B cell (primary cell): ENCODE measurements around the gene TRIP11. TPM values are rescaled to one million over a fixed set of nuclear protein-coding genes. Genes with fewer than 3 reads are reported as not detected.
A peak's percentile ranks its signal among the peaks of the same experiment; 100 is the strongest.

Experiments used
- ATAC-seq: fragments of 200-7000 bp; cut with Tn5 transposase; one replicate; pipeline ENCODE4 v1.10.0; 2021; ENCODE audit warnings: low read depth, mild to moderate bottlenecking, moderate number of reproducible peaks, moderate library complexity
- CTCF ChIA-PET: fragments of 350-600 bp; sonication (Branson Sonifier 250); formaldehyde crosslinking; loops from one replicate; lab custom pipeline; 2021; ENCODE audit warnings: antibody characterized with exemption, inconsistent platforms; lab: Charles Lee
- POLR2A ChIA-PET: fragments of 350-600 bp; sonication (Branson Sonifier 250); formaldehyde crosslinking; loops from one replicate; lab custom pipeline; 2021; ENCODE audit warnings: antibody characterized with exemption; lab: Charles Lee
- DNase-seq: peaks from one replicate; pipeline ENCODE4 v3.0.0; 2013
- H2AFZ ChIP-seq: 2 replicates; pipeline ENCODE4 v1.6.1; 2012; ENCODE audit warnings: mild to moderate bottlenecking, low read depth, low read length; ENCODE audit not compliant: insufficient read depth, poor library complexity, severe bottlenecking
- H3K27ac ChIP-seq, 2 donors: 1 replicate in 1 of 2; 2 replicates in 1 of 2; pipeline ENCODE4 v1.5.1; 2012 to 2013; ENCODE audit warnings: low read length in 2 of 2, mild to moderate bottlenecking in 2 of 2, moderate library complexity in 1 of 2
- H3K27me3 ChIP-seq, 4 experiments: fragments of 200-600 bp in 1 of 4; sonication (generic) in 1 of 4; replicated peaks in 1 of 4; 1 replicate in 2 of 4; 2 replicates in 2 of 4; pipeline versions ENCODE4 v1.6.1 to v1.7.0; 2013 to 2016; ENCODE audit warnings: low read length in 3 of 4, mild to moderate bottlenecking in 2 of 4, mixed read lengths in 1 of 4, moderate library complexity in 1 of 4; ENCODE audit not compliant: insufficient read depth in 4 of 4, control insufficient read depth in 3 of 4; ENCODE audit errors: control extremely low read depth in 1 of 4
- H3K36me3 ChIP-seq, 2 experiments: replicated peaks in 1 of 2; 1 replicate in 1 of 2; 2 replicates in 1 of 2; pipeline versions ENCODE4 v1.6.1 to v1.7.1; 2013; ENCODE audit warnings: low read length in 1 of 2; ENCODE audit not compliant: insufficient read depth in 2 of 2, control insufficient read depth in 1 of 2; ENCODE audit errors: control extremely low read depth in 1 of 2, extremely low read depth in 1 of 2
- H3K4me1 ChIP-seq, 2 donors: fragments of 200-600 bp in 1 of 2; sonication (generic) in 1 of 2; 1 replicate in 1 of 2; 2 replicates in 1 of 2; pipeline versions ENCODE4 v1.5.1 to v1.6.1; 2013 to 2017; ENCODE audit warnings: low read length in 2 of 2; ENCODE audit not compliant: control insufficient read depth in 2 of 2, insufficient read depth in 2 of 2
- H3K4me2 ChIP-seq: replicated peaks from 2 replicates; pipeline ENCODE3; 2012; ENCODE audit warnings: mild to moderate bottlenecking, low read depth, low read length; ENCODE audit not compliant: poor library complexity, severe bottlenecking
- H3K4me3 ChIP-seq, 5 experiments: fragments of 200-600 bp in 1 of 5; sonication (generic) in 1 of 5; 1 replicate in 3 of 5; 2 replicates in 2 of 5; pipeline versions ENCODE4 v1.5.1 to v1.7.0; 2011 to 2016; ENCODE audit warnings: low read length in 4 of 5, mild to moderate bottlenecking in 4 of 5, low read depth in 2 of 5, control low read depth in 1 of 5, moderate library complexity in 1 of 5; ENCODE audit not compliant: insufficient read depth in 1 of 5; ENCODE audit errors: control extremely low read depth in 1 of 5, extremely low read depth in 1 of 5
- H3K79me2 ChIP-seq: fragments of 200-600 bp; sonication (generic); one replicate; pipeline ENCODE4 v1.6.0; 2016; ENCODE audit warnings: low read length; ENCODE audit not compliant: control insufficient read depth, insufficient read depth
- H3K9ac ChIP-seq: fragments of 200-600 bp; sonication (generic); 2 replicates; pipeline ENCODE4 v1.6.1; 2017; ENCODE audit warnings: mild to moderate bottlenecking, low read length, moderate library complexity
- H3K9me3 ChIP-seq, 3 donors: one replicate each; pipeline versions ENCODE4 v1.6.1 to v1.7.1; 2013; ENCODE audit warnings: low read length in 2 of 3; ENCODE audit not compliant: control insufficient read depth in 2 of 3, insufficient read depth in 1 of 3; ENCODE audit errors: control extremely low read depth in 1 of 3
- H4K20me1 ChIP-seq: 2 replicates; pipeline ENCODE4 v1.6.0; 2012; ENCODE audit warnings: mild to moderate bottlenecking, low read length; ENCODE audit not compliant: insufficient read depth, control insufficient read depth, poor library complexity, severe bottlenecking
- H3K27ac Mint-ChIP-seq: one replicate; pipeline ENCODE4 v1.8.0; 2021; ENCODE audit warnings: mixed read lengths
- H3K27me3 Mint-ChIP-seq: one replicate; pipeline ENCODE4 v1.8.0; 2021; ENCODE audit warnings: mixed read lengths
- H3K4me1 Mint-ChIP-seq: one replicate; pipeline ENCODE4 v1.8.0; 2021; ENCODE audit warnings: mixed read lengths
- H3K4me3 Mint-ChIP-seq: one replicate; pipeline ENCODE4 v1.8.0; 2021; ENCODE audit warnings: mixed read lengths
- H3K9me3 Mint-ChIP-seq: one replicate; pipeline ENCODE4 v1.8.0; 2022; ENCODE audit warnings: mixed read lengths; ENCODE audit not compliant: insufficient read depth
- EZH2 ChIP-seq: IDR thresholded peaks from 2 replicates; pipeline ENCODE4 v1.6.1; 2012; ENCODE audit warnings: borderline replicate concordance, low read depth, mild to moderate bottlenecking, moderate library complexity, low read length; ENCODE audit not compliant: insufficient read depth, poor library complexity, severe bottlenecking
- WGBS: methylation state at CpG from one replicate; pipeline ENCODE4 v1.1.5; 2013; ENCODE audit warnings: missing lambda C conversion rate; ENCODE audit not compliant: insufficient coverage; 5-methylcytosine and 5-hydroxymethylcytosine counted together
- intact Hi-C: fragments of 100-400 bp; cut with micrococcal nuclease; formaldehyde crosslinking; loops from one replicate; pipeline ENCODE4 v1.10.0; 2022
- polyA plus RNA-seq: library from polyadenylated mRNA; depleted of rRNA; stranded (reverse); fragments of >200 nt; gene quantifications from 2 replicates; pipeline ENCODE4 v1.2.3, GENCODE V29; 2012
- total RNA-seq, 2 donors: library from RNA; stranded (reverse); fragments of 120-200 nt in 1 of 2; gene quantifications; 1 replicate in 1 of 2; 2 replicates in 1 of 2; pipeline versions ENCODE4 v1.2.3 to v1.2.4, GENCODE V29; 2013 to 2022
- TF ChIP-seq, protein P1 (sequence below): fragments of 200-600 bp; IDR thresholded peaks from one replicate; pipeline ENCODE4 v1.8.0; 2022; ENCODE audit warnings: antibody characterized with exemption, mild to moderate bottlenecking

The TRIP11 gene
- total and polyA plus RNA-seq, 2 donors (not counting 1 experiment from before 2014, with no cell fraction given), result 6.4 to 62.2 TPM

DNA sequence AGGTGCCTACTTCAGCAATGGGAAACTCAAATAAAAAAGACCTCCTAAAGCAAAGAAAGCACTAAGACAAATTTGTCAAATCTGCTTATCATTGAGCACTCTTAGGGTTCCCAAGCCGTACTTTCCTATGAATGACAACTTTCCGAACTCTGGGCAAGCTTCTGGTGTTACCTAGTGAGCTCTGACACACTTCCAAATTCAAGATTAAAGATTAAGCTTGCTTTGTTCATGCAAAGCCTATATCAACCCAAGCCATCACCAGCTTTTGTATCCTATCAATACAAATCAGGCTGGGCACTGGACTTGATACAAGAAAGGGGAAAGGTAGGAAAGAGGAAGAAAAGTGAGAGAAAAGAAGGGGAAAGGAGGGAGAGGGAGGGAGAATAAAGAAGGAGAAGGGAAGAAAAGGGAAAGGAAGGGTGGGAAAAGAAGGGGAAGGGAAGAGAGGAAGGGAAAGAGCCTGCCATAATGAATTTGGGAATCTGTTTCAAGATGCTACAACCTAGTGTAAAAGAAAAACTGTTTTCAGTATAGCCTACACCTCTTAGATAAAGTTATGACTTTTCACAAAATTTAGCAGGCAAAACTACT, 68.6 kb downstream of the TRIP11 start:
- Mint-ChIP-seq H3K4me3 (no peak overlapping the region), H3K9me3 (no peaks in the 10 kb centered on the region), H3K27me3 (no peaks in the 10 kb centered on the region), H3K27ac (no peak overlapping the region), H3K4me1 (peaks cover 12% of the 10 kb centered on the region)
- no peaks in the 10 kb centered on the region for H3K27me3 ChIP-seq
- H3K9ac ChIP-seq, result no peak overlapping the region
- DNase-seq (no peak), ATAC-seq (no peak)
- 100% methylated on average over 2 of the region's 2 CpGs for WGBS
- no peaks in the 10 kb centered on the region for H4K20me1 ChIP-seq
- intact Hi-C loops, result no loop called here
- H3K9me3 ChIP-seq, result no peaks in the 10 kb centered on the region
- CTCF ChIA-PET, result interaction anchor here (1.2 kb wide), 1 partner anchor 26 kb away, joined by 3 read pairs; no protein-coding TSS in a partner anchor
- no peak overlapping the region for H3K4me3 ChIP-seq
- POLR2A ChIA-PET, result no interaction called here
- H3K27ac ChIP-seq, result no peak overlapping the region
- H3K4me1 ChIP-seq, result peaks cover 0 to 6% of the 10 kb centered on the region in 2 donors
- TF ChIP-seq, protein P1, sequence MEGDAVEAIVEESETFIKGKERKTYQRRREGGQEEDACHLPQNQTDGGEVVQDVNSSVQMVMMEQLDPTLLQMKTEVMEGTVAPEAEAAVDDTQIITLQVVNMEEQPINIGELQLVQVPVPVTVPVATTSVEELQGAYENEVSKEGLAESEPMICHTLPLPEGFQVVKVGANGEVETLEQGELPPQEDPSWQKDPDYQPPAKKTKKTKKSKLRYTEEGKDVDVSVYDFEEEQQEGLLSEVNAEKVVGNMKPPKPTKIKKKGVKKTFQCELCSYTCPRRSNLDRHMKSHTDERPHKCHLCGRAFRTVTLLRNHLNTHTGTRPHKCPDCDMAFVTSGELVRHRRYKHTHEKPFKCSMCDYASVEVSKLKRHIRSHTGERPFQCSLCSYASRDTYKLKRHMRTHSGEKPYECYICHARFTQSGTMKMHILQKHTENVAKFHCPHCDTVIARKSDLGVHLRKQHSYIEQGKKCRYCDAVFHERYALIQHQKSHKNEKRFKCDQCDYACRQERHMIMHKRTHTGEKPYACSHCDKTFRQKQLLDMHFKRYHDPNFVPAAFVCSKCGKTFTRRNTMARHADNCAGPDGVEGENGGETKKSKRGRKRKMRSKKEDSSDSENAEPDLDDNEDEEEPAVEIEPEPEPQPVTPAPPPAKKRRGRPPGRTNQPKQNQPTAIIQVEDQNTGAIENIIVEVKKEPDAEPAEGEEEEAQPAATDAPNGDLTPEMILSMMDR, result no peak
- TF ChIP-seq EZH2, result no peak
- no peaks in the 10 kb centered on the region for H3K79me2 ChIP-seq
- peaks cover 13 to 50% of the 10 kb centered on the region in 2 experiments for H3K36me3 ChIP-seq
- no peak overlapping the region for H3K4me2 ChIP-seq
- no peak overlapping the region for H2AFZ ChIP-seq

DNA sequence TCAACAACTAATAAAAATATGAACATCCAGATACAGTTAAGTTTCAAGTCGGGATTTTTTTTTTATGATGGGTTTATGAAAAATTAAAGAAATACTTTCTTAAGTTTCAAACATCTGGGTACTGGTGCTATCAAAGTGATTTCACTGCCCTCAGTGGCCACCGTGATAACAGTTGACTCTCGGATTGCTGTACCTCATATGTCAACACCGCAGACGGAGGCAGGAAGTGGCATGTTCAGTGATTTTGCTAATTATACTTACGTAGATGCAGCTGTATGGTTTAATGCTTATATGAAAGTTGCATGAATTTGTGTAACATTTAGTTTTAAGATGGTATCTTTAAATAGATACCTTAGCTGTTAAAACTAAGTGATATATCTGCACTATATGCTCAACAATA, 71.6 kb downstream of the TRIP11 start:
- H4K20me1 ChIP-seq, result no peaks in the 10 kb centered on the region
- Mint-ChIP-seq H3K9me3 (no peaks in the 10 kb centered on the region), H3K4me3 (no peak overlapping the region), H3K27ac (peak overlapping the region; percentile 8), H3K4me1 (peaks cover 12% of the 10 kb centered on the region), H3K27me3 (no peaks in the 10 kb centered on the region)
- no peak overlapping the region for H3K4me2 ChIP-seq
- no peak overlapping the region for H3K9ac ChIP-seq
- CTCF ChIA-PET, result no interaction called here
- no peaks in the 10 kb centered on the region for H3K9me3 ChIP-seq
- H3K4me3 ChIP-seq, result no peak overlapping the region
- peak; percentile 16 for DNase-seq
- peaks cover 13 to 32% of the 10 kb centered on the region in 2 experiments for H3K36me3 ChIP-seq
- ATAC-seq, result peak; percentile 61
- TF ChIP-seq EZH2, result no peak
- TF ChIP-seq, protein P1, result no peak
- WGBS, result 40% methylated on average over 2 of the region's 6 CpGs
- intact Hi-C loops, result no loop called here
- peak overlapping the region in 1 of 2 donors; percentile 13 for H3K27ac ChIP-seq
- H3K27me3 ChIP-seq, result no peaks in the 10 kb centered on the region
- H3K4me1 ChIP-seq, result peaks cover 0 to 6% of the 10 kb centered on the region in 2 donors
- no peaks in the 10 kb centered on the region for H3K79me2 ChIP-seq
- no peak overlapping the region for H2AFZ ChIP-seq
- POLR2A ChIA-PET, result no interaction called here
